Mesendoderm (in vitro differentiated cells): Measurements from ENCODE around the gene OR5AC2.

Experiments used
- DNase-seq: peaks from one replicate; pipeline ENCODE4 v3.0.0; 2013
- H2AK5ac ChIP-seq: 2 replicates; pipeline ENCODE4 v1.6.1; 2013; ENCODE audit warnings: low read length, inconsistent platforms
- H2BK120ac ChIP-seq: 2 replicates; pipeline ENCODE4 v1.6.1; 2013; ENCODE audit warnings: low read depth, mild to moderate bottlenecking, low read length, moderate library complexity, mixed read lengths
- H2BK15ac ChIP-seq: replicated peaks from 2 replicates; pipeline ENCODE4 v1.6.1; 2013; ENCODE audit warnings: low read depth, mild to moderate bottlenecking, moderate library complexity
- H2BK5ac ChIP-seq: 2 replicates; pipeline ENCODE4 v1.6.1; 2013; ENCODE audit warnings: low read length, inconsistent platforms
- H3K18ac ChIP-seq: 2 replicates; pipeline ENCODE4 v1.6.1; 2013; ENCODE audit warnings: mild to moderate bottlenecking, low read length, mixed read lengths
- H3K23ac ChIP-seq: one replicate; pipeline ENCODE4 v1.6.1; 2013; ENCODE audit warnings: low read length
- H3K27ac ChIP-seq: 2 replicates; pipeline ENCODE4 v1.5.1; 2013; ENCODE audit warnings: low read depth, mild to moderate bottlenecking, inconsistent platforms, low read length, moderate library complexity
- H3K27me3 ChIP-seq: 2 replicates; pipeline ENCODE4 v1.6.1; 2013; ENCODE audit warnings: low read length, control low read depth, mild to moderate bottlenecking, inconsistent platforms; ENCODE audit not compliant: insufficient read depth, poor library complexity
- H3K36me3 ChIP-seq: 2 replicates; pipeline ENCODE4 v1.6.1; 2013; ENCODE audit warnings: low read length, inconsistent platforms; ENCODE audit not compliant: control insufficient read depth, insufficient read depth
- H3K4ac ChIP-seq: one replicate; pipeline ENCODE4 v1.6.1; 2013; ENCODE audit warnings: low read depth, mild to moderate bottlenecking, low read length, moderate library complexity
- H3K4me1 ChIP-seq: 2 replicates; pipeline ENCODE4 v1.6.1; 2013; ENCODE audit warnings: low read depth, low read length, inconsistent platforms; ENCODE audit not compliant: control insufficient read depth
- H3K4me2 ChIP-seq: 2 replicates; pipeline ENCODE4 v1.6.1; 2013; ENCODE audit warnings: low read length
- H3K4me3 ChIP-seq: 2 replicates; pipeline ENCODE4 v1.5.1; 2013; ENCODE audit warnings: mild to moderate bottlenecking, low read length
- H3K56ac ChIP-seq: one replicate; pipeline ENCODE4 v1.6.1; 2013; ENCODE audit warnings: low read length
- H3K79me1 ChIP-seq: 2 replicates; pipeline ENCODE4 v1.6.1; 2013; ENCODE audit warnings: low read length, inconsistent platforms
- H3K79me2 ChIP-seq: 2 replicates; pipeline ENCODE4 v1.6.1; 2013; ENCODE audit warnings: mild to moderate bottlenecking, low read length; ENCODE audit not compliant: control insufficient read depth, insufficient read depth
- H3K9ac ChIP-seq: 2 replicates; pipeline ENCODE4 v1.6.1; 2013; ENCODE audit warnings: low read length, inconsistent platforms
- H4K5ac ChIP-seq: one replicate; pipeline ENCODE4 v1.6.1; 2013; ENCODE audit warnings: low read length
- H4K8ac ChIP-seq: one replicate; pipeline ENCODE4 v1.6.1; 2013; ENCODE audit warnings: low read depth, mild to moderate bottlenecking, control low read depth, low read length, moderate library complexity
- WGBS: extraction: QIAGEN DNeasy Blood & Tissue Kit; methylation state at CpG from one replicate; pipeline ENCODE4 v1.1.7; 2013; ENCODE audit warnings: low lambda C conversion rate, missing lambda C conversion rate; ENCODE audit not compliant: insufficient coverage; ENCODE audit errors: extremely low coverage; 5-methylcytosine and 5-hydroxymethylcytosine counted together

Gene OR5AC2

GRCh38 chr3:98048586-98048985, 38.4 kb upstream of the OR5AC2 start:
- no peak overlapping the region for H2BK15ac ChIP-seq
- H4K8ac ChIP-seq: no peak overlapping the region
- no peak overlapping the region for H3K27ac ChIP-seq
- no peak overlapping the region for H4K5ac ChIP-seq
- no peak overlapping the region for H3K4me2 ChIP-seq
- H3K27me3 ChIP-seq: no peaks in the 10 kb centered on the region
- H3K9ac ChIP-seq: no peak overlapping the region
- no peak overlapping the region for H3K23ac ChIP-seq
- no peak overlapping the region for H2AK5ac ChIP-seq
- H3K4ac ChIP-seq: no peak overlapping the region
- H3K56ac ChIP-seq: no peak overlapping the region
- no peaks in the 10 kb centered on the region for H3K79me1 ChIP-seq
- H3K36me3 ChIP-seq: no peaks in the 10 kb centered on the region
- H3K79me2 ChIP-seq: no peaks in the 10 kb centered on the region
- H2BK5ac ChIP-seq: no peak overlapping the region
- no peak for DNase-seq
- no peak overlapping the region for H3K18ac ChIP-seq
- no peak overlapping the region for H2BK120ac ChIP-seq
- WGBS: no CpG with 5 or more reads among the region's 1 CpG
- no peak overlapping the region for H3K4me3 ChIP-seq
- H3K4me1 ChIP-seq: no peaks in the 10 kb centered on the region

GRCh38 chr3:98049271-98049670, 37.7 kb upstream of the OR5AC2 start:
- Histone ChIP-seq H3K23ac (no peak overlapping the region), H3K36me3 (no peaks in the 10 kb centered on the region), H3K79me1 (no peaks in the 10 kb centered on the region), H3K9ac (no peak overlapping the region), H3K27me3 (no peaks in the 10 kb centered on the region), H2BK15ac (no peak overlapping the region), H4K8ac (no peak overlapping the region), H2AK5ac (no peak overlapping the region), H3K79me2 (no peaks in the 10 kb centered on the region), H3K4me3 (no peak overlapping the region), H2BK5ac (no peak overlapping the region), H3K4me1 (no peaks in the 10 kb centered on the region), H3K4ac (no peak overlapping the region), H3K18ac (no peak overlapping the region), H4K5ac (no peak overlapping the region), H3K27ac (no peak overlapping the region), H3K56ac (no peak overlapping the region), H2BK120ac (no peak overlapping the region), H3K4me2 (no peak overlapping the region)
- DNase-seq: no peak
- no CpG with 5 or more reads among the region's 1 CpG for WGBS

GRCh38 chr3:98056035-98056434, 30.9 kb upstream of the OR5AC2 start:
- no peak overlapping the region for H3K4me3 ChIP-seq

GRCh38 chr3:98057631-98058030, 29.3 kb upstream of the OR5AC2 start:
- H3K4ac ChIP-seq: no peak overlapping the region

More at GRCh38 chr3:98056035-98056434, 30.9 kb upstream of the OR5AC2 start:
- no peak overlapping the region for H3K4me2 ChIP-seq
- no peaks in the 10 kb centered on the region for H3K79me1 ChIP-seq
- no peak overlapping the region for H2BK120ac ChIP-seq
- H3K79me2 ChIP-seq: no peaks in the 10 kb centered on the region
- no peak overlapping the region for H4K5ac ChIP-seq
- no peaks in the 10 kb centered on the region for H3K36me3 ChIP-seq
- DNase-seq: no peak
- no peak overlapping the region for H3K23ac ChIP-seq
- no peak overlapping the region for H2AK5ac ChIP-seq
- no peak overlapping the region for H2BK15ac ChIP-seq
- no peak overlapping the region for H3K27ac ChIP-seq
- H3K4me1 ChIP-seq: no peaks in the 10 kb centered on the region
- no peak overlapping the region for H2BK5ac ChIP-seq
- no peak overlapping the region for H3K18ac ChIP-seq
- no peak overlapping the region for H3K4ac ChIP-seq
- no peak overlapping the region for H3K56ac ChIP-seq
- H4K8ac ChIP-seq: no peak overlapping the region
- no peak overlapping the region for H3K9ac ChIP-seq
- no peaks in the 10 kb centered on the region for H3K27me3 ChIP-seq

GRCh38 chr3:98058244-98058960, 28.6 kb upstream of the OR5AC2 start:
- Histone ChIP-seq H3K4me3 (no peak overlapping the region), H3K56ac (no peak overlapping the region), H3K79me1 (no peaks in the 10 kb centered on the region), H3K36me3 (no peaks in the 10 kb centered on the region), H2BK120ac (no peak overlapping the region), H3K27ac (no peak overlapping the region), H3K4me1 (no peaks in the 10 kb centered on the region), H2BK5ac (no peak overlapping the region), H2AK5ac (no peak overlapping the region), H3K79me2 (no peaks in the 10 kb centered on the region), H4K8ac (no peak overlapping the region), H2BK15ac (no peak overlapping the region), H3K9ac (no peak overlapping the region), H3K4ac (no peak overlapping the region), H3K27me3 (no peaks in the 10 kb centered on the region), H3K18ac (no peak overlapping the region), H3K23ac (no peak overlapping the region), H3K4me2 (no peak overlapping the region), H4K5ac (no peak overlapping the region)
- WGBS: no CpG with 5 or more reads among the region's 7 CpGs
- no peak for DNase-seq

More at GRCh38 chr3:98057631-98058030, 29.3 kb upstream of the OR5AC2 start:
- WGBS: no CpG with 5 or more reads among the region's 1 CpG
- H3K4me1 ChIP-seq: no peaks in the 10 kb centered on the region
- H3K4me3 ChIP-seq: no peak overlapping the region
- no peak overlapping the region for H4K8ac ChIP-seq
- no peak for DNase-seq
- H3K79me1 ChIP-seq: no peaks in the 10 kb centered on the region
- no peak overlapping the region for H3K23ac ChIP-seq
- no peak overlapping the region for H2AK5ac ChIP-seq
- no peak overlapping the region for H2BK5ac ChIP-seq
- H3K27ac ChIP-seq: no peak overlapping the region
- H3K4me2 ChIP-seq: no peak overlapping the region
- no peaks in the 10 kb centered on the region for H3K79me2 ChIP-seq
- no peak overlapping the region for H3K56ac ChIP-seq
- H3K27me3 ChIP-seq: no peaks in the 10 kb centered on the region
- no peak overlapping the region for H3K9ac ChIP-seq
- no peak overlapping the region for H2BK15ac ChIP-seq
- no peaks in the 10 kb centered on the region for H3K36me3 ChIP-seq
- H4K5ac ChIP-seq: no peak overlapping the region
- no peak overlapping the region for H2BK120ac ChIP-seq
- H3K18ac ChIP-seq: no peak overlapping the region

- no CpG with 5 or more reads among the region's 2 CpGs for WGBS
- no peak overlapping the region for H3K4me3 ChIP-seq
- H3K27me3 ChIP-seq: no peaks in the 10 kb centered on the region
- H3K79me1 ChIP-seq: no peaks in the 10 kb centered on the region
- H3K27ac ChIP-seq: no peak overlapping the region
- H3K56ac ChIP-seq: no peak overlapping the region
- no peak overlapping the region for H2AK5ac ChIP-seq
- H4K5ac ChIP-seq: no peak overlapping the region
- no peak overlapping the region for H3K9ac ChIP-seq
- no peak overlapping the region for H4K8ac ChIP-seq
- H2BK15ac ChIP-seq: no peak overlapping the region
- H3K4ac ChIP-seq: no peak overlapping the region
- DNase-seq: no peak
- H3K18ac ChIP-seq: no peak overlapping the region
- H3K79me2 ChIP-seq: no peaks in the 10 kb centered on the region
- H3K23ac ChIP-seq: no peak overlapping the region
- no peak overlapping the region for H3K4me2 ChIP-seq
- no peaks in the 10 kb centered on the region for H3K36me3 ChIP-seq
- no peak overlapping the region for H2BK120ac ChIP-seq
- H2BK5ac ChIP-seq: no peak overlapping the region
- H3K4me1 ChIP-seq: no peaks in the 10 kb centered on the region
These were observed 18.1 kb upstream of the OR5AC2 start for GRCh38 chr3:98068824-98069223.
